ENCODE results near the gene RFX1.

The RFX1 gene

DNA sequence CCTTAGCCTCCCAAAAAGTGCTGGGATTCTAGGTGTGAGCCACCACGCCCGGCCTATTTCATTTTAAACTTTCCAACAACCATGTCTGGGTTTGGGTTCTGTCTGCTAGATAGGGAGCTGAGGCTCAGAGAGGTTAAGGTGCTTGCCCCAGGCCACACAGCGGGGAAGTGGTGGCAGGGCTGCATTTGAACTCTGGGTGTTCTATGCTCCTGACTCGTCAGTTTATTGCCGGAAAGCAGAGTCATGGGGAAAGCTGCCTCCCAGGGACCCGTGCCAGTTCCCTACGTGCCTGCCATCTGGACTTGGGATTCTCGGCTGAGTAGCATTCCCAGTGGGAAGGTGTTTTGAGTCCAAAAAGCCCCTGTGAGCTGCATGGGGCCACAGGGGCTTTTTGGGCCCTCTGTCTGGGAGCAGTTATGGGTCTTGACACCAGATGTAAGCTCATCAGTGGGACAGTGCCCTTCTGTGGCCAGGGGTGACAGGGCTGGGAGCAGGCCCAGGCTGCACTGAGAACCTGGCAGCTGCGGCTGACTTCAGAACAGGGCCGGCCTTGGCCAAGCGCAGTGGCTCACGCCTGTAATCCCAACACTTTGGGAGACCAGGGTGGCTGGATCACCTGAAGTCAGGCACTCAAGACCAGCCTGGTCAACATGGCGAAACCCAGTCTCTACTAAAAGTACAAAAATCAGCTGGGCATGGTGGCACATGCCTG is 10.9 kb downstream of the RFX1 start:
- no peak for DNase-seq (ENCODE audit: extremely low read depth, low read depth)
- TF ChIP-seq, protein P1, sequence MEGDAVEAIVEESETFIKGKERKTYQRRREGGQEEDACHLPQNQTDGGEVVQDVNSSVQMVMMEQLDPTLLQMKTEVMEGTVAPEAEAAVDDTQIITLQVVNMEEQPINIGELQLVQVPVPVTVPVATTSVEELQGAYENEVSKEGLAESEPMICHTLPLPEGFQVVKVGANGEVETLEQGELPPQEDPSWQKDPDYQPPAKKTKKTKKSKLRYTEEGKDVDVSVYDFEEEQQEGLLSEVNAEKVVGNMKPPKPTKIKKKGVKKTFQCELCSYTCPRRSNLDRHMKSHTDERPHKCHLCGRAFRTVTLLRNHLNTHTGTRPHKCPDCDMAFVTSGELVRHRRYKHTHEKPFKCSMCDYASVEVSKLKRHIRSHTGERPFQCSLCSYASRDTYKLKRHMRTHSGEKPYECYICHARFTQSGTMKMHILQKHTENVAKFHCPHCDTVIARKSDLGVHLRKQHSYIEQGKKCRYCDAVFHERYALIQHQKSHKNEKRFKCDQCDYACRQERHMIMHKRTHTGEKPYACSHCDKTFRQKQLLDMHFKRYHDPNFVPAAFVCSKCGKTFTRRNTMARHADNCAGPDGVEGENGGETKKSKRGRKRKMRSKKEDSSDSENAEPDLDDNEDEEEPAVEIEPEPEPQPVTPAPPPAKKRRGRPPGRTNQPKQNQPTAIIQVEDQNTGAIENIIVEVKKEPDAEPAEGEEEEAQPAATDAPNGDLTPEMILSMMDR (IDR thresholded peaks at IDR 0.05; ENCODE audit: low read depth, low read length, missing control alignments) = no peak
- no peak overlapping the region for H3K4me3 ChIP-seq (replicated peaks; ENCODE audit: low read depth, low read length)

DNA sequence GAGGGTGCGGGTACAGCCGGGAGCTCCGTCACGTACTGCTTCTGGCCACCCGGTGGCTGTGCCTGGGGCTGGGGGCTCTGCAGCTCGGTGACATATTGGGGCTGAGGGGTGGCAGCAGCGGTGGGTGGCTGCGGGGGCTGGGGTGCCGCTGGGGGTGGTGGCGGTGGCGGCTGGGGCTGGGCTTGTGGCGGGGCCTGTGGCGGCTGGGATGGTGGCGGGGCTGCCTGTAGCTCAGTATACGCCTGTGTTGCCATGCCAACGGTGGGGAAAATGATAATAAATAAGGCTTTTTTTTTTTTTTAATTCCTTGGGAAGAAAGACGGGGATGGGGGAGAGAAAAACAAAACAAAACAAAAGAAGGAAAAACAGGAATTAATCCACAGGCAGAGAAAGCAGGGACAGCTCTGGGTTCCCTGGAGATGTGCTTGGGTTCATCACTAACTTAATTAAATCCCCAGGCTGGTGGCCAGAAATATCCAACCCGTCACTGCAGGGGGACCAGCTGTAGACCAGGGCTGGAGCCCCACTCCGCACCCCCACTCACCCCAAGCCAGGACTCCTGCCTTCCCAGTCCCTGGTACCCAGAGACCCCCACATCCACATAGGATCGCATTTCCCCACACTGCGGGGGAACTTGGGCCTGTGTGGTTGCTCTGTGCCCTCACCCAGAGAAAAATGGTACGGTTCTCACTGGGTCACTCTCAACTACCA is 12.4 kb downstream of the RFX1 start:
- TF ChIP-seq, protein P1 (IDR thresholded peaks at IDR 0.05; ENCODE audit: low read depth, low read length, missing control alignments) = no peak
- DNase-seq (ENCODE audit: extremely low read depth, low read depth) = no peak
- no peak overlapping the region for H3K4me3 ChIP-seq (replicated peaks; ENCODE audit: low read depth, low read length)

DNA sequence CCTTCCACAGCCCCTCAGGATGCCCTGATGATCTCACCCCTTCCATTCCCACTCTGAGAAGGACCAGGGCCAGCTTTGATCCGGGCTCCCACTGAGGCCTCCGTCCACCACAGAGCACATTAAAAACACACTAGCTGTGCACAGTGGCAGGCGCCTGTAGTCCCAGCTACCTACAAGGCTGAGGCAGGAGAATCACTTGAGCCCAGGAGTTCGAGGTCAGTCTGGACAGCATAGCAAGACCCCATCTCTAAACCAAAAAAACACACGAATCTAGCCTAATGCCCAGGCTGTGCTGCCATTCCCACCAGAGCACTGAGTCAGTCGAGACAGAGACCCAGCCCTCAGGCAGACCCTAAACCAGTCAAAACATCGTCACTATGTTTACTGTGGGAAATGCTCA is 14.1 kb downstream of the RFX1 start:
- no peak overlapping the region for H3K4me3 ChIP-seq (replicated peaks; ENCODE audit: low read depth, low read length)
- TF ChIP-seq, protein P1 (IDR thresholded peaks at IDR 0.05; ENCODE audit: low read depth, low read length, missing control alignments) = no peak
- DNase-seq (ENCODE audit: extremely low read depth, low read depth) = no peak

DNA sequence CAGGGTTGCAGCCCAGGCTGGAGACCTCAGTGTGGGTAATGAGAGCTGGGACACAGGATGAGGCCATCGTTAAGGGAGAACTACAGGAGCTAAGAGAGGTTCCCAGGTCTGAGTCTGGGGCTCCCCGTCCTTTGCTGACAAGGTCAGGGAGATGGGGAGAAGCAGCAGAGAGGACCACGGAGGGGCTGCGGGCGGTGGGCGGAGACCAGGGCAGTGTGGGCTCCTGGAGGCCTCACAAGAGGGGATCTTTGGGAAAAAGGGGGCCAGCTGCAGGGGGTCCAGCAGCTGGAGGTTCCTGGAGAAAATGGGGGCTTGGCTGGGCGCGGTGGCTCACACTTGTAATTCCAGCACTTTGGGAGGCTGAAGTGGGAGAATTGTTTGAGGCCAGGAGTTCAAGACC is 16.0 kb downstream of the RFX1 start:
- DNase-seq (ENCODE audit: extremely low read depth, low read depth) = no peak
- H3K4me3 ChIP-seq (replicated peaks; ENCODE audit: low read depth, low read length) = no peak overlapping the region
- TF ChIP-seq, protein P1 (IDR thresholded peaks at IDR 0.05; ENCODE audit: low read depth, low read length, missing control alignments) = no peak

DNA sequence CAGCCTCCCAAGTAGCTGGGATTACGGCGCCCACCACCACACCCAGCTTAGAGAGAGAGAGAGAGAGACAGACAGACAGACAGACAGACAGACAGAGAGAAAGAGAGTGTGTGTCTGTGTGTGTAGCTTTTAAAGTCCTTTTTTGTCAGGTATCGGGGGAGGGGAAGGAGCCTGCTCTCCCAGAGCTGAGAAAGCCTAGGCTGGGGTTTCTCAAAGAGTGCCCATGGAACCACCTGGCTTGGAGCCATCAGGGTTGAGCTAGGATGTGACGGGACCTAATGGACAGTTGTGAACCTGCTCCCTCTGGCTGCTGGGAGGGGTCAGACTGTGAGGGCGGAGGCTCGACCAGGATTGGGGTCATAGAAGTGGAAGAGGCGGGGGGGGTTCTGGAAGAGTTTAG is 16.6 kb downstream of the RFX1 start:
- TF ChIP-seq, protein P1 (IDR thresholded peaks at IDR 0.05; ENCODE audit: low read depth, low read length, missing control alignments) = no peak
- DNase-seq (ENCODE audit: extremely low read depth, low read depth) = no peak

DNA sequence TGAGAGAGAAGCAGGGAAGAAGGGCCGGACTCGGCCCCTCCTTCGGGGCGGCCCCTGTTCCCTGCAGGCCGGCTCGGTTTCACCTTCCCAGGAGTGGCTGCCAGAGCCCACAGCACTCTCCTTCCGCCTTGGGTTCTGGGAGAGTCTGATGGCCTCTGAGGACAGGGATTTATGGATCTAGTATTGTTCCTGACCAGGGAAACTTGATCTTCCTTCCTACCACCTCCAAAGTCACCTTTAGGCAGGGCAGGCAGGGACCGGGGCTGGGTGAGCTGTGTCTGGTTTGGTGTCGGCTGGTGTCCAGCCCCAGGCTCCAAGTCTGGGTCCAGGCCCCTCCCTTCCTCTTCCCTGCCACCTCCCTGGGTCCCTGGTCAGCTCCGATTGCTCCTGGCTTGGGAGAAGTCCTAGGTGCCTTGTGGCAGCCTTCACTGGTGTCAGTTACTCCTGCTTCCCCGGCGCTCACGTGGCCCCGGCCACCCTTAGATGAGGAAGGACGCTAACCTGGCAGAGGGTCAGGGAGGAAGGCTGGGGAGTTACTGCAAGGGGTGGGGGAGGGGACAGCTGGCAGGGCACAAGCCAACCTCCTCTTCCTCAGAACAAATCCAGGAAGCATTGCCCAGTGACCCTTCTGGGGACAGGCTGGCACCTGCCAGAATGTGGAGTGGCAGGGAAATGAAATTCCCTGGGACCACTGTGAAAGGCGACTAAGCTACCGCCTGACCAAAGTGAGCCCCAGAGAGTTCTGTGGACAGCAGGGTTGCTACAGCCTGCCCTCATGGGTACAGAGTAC is 18.8 kb downstream of the RFX1 start:
- TF ChIP-seq, protein P1 (IDR thresholded peaks at IDR 0.05; ENCODE audit: low read depth, low read length, missing control alignments) = no peak
- no peak for DNase-seq (ENCODE audit: extremely low read depth, low read depth)
- no peak overlapping the region for H3K4me3 ChIP-seq (replicated peaks; ENCODE audit: low read depth, low read length)

More for the DNA sequence above, 16.6 kb downstream of the RFX1 start:
- no peak overlapping the region for H3K4me3 ChIP-seq (replicated peaks; ENCODE audit: low read depth, low read length)
